ACC112 (cell line): ENCODE results near the gene MAP2K2.

Source experiments
- H2AFZ ChIP-seq: fragments of 200-600 bp; sonication (generic); one replicate; pipeline ENCODE4 v1.6.0; 2017; ENCODE audit warnings: antibody characterized with exemption, low read length; ENCODE audit not compliant: unreplicated experiment
- H3K27ac ChIP-seq: fragments of 200-600 bp; sonication (generic); 2 replicates; pipeline ENCODE4 v1.5.1; 2014; ENCODE audit warnings: low read depth, mild to moderate bottlenecking, antibody characterized with exemption, low read length, moderate library complexity
- H3K27me3 ChIP-seq: fragments of 200-600 bp; sonication (generic); 2 replicates; pipeline ENCODE4 v1.6.1; 2014; ENCODE audit warnings: mild to moderate bottlenecking, antibody characterized with exemption, low read length, moderate library complexity, mixed read lengths; ENCODE audit not compliant: insufficient read depth
- H3K36me3 ChIP-seq: fragments of 200-600 bp; sonication (generic); 2 replicates; pipeline ENCODE4 v1.6.1; 2016; ENCODE audit warnings: mild to moderate bottlenecking, antibody characterized with exemption, low read length, moderate library complexity, mixed read lengths; ENCODE audit not compliant: insufficient read depth
- H3K4me1 ChIP-seq: fragments of 200-600 bp; sonication (generic); one replicate; pipeline ENCODE4 v1.6.1; 2016; ENCODE audit warnings: low read length, mixed read lengths; ENCODE audit not compliant: insufficient read depth, unreplicated experiment, control insufficient read depth
- H3K4me3 ChIP-seq: fragments of 200-600 bp; sonication (generic); 2 replicates; pipeline ENCODE4 v1.5.1; 2014; ENCODE audit warnings: mild to moderate bottlenecking, low read depth, low read length
- H3K79me2 ChIP-seq: fragments of 200-600 bp; sonication (generic); one replicate; pipeline ENCODE4 v1.6.0; 2016; ENCODE audit warnings: low read length; ENCODE audit not compliant: control insufficient read depth, unreplicated experiment, insufficient read depth

The MAP2K2 gene

DNA sequence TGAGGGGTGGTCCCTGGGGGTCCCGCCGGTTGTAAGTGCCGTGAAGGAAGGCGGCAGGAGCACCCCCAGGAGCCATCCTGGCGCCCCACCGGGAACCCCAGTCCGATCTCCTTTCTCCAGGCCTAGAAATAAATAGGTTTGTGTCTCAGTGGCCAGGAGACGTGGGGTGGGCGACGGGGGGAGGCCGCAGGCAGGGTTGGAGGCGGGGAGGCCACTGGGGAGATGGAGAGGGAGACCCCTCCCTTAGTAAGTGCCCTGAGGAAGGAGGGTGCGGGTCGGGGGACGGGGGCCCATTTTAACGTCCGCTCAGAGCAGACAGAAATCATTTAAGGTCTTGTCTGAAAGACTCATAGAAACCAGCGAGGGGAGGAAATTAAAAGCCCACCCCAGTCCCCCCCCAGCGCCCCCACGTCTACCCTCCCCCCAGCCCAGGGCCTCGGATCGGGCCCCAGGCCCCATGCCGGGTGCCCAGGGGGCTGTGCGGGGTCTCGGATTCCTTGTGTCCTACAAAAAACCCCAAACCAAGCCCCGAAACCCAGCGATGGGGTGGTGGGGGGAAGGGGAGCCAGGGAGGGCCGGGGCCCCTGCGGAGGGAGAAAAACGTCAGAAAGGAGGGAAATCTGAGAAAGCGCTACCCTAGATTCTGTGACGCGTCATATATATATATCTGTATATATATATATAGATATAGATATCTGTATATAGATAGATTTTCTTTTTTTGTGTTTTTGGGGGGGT is 76.8 kb downstream of the MAP2K2 start:
- Histone ChIP-seq H3K27me3 (no peaks in the 10 kb centered on the region), H3K27ac (no peak overlapping the region), H2AFZ (no peak overlapping the region), H3K79me2 (peaks cover 69% of the 10 kb centered on the region), H3K4me1 (peaks cover 9% of the 10 kb centered on the region), H3K4me3 (no peak overlapping the region), H3K36me3 (peaks cover 4% of the 10 kb centered on the region; the same call in 1 of the 2 replicates)

DNA sequence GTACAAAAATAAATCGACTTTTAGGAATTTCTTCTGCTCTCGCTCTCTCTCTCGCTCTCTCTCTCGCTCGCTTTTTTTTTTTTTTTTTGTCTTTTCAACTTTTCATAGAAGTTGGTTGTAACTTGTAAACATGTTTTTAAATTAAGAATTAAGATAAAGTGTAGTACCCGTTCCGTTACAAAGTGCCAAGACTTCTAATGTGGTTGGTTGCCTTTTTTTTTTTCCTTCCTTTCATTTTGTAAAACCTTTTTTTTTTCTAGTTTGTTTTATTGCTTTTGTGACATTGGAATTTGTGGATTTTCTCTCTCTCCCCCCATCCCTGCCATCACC is 77.6 kb downstream of the MAP2K2 start:
- H3K79me2 ChIP-seq: peaks cover 61% of the 10 kb centered on the region
- H3K4me1 ChIP-seq: peaks cover 1% of the 10 kb centered on the region
- peaks cover 2% of the 10 kb centered on the region; the same call in 1 of the 2 replicates for H3K36me3 ChIP-seq
- no peak overlapping the region for H3K4me3 ChIP-seq
- H3K27me3 ChIP-seq: no peaks in the 10 kb centered on the region
- no peak overlapping the region for H3K27ac ChIP-seq
- H2AFZ ChIP-seq: no peak overlapping the region

DNA sequence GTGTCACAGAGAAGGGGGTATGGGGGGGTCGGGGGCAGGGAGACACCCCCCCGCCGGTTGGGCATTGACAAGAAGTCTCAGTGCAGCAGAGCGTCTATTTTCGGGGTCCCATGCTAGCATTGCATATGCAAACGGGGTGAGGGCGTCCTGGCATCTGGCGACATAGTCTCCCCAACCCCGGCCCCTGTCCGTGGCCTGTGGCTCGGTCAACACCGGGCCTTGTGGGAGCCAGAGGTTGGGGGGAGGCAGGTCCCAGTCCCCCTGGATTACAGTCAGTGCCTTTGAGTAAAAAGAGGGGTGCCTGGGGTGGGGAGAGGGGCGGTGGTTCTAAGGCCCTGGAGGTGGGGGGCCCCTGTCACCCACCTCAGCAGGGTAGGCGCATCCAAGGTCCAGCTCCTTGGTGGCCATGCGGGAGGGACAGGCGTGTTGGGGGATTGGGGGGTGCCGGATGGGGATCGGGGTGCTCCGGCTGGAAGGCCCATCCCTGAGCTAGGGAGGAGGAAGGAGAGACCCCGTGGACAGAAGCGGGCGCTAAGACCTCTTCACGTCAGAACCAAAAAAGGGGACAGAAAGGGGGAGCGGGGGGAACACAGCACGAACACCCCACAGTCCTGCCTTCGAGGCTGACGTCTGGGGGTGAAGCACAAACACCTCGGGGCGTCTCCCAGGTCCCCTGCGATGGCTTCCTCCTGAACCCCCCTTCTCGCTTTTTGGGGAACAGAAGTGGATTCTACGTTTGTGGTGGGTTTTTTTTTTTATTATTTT is 78.1 kb downstream of the MAP2K2 start:
- Histone ChIP-seq H3K27ac (no peak overlapping the region), H3K4me3 (no peak overlapping the region), H3K4me1 (no peaks in the 10 kb centered on the region), H3K79me2 (peaks cover 57% of the 10 kb centered on the region), H3K36me3 (no peaks in the 10 kb centered on the region), H3K27me3 (no peaks in the 10 kb centered on the region), H2AFZ (no peak overlapping the region)

DNA sequence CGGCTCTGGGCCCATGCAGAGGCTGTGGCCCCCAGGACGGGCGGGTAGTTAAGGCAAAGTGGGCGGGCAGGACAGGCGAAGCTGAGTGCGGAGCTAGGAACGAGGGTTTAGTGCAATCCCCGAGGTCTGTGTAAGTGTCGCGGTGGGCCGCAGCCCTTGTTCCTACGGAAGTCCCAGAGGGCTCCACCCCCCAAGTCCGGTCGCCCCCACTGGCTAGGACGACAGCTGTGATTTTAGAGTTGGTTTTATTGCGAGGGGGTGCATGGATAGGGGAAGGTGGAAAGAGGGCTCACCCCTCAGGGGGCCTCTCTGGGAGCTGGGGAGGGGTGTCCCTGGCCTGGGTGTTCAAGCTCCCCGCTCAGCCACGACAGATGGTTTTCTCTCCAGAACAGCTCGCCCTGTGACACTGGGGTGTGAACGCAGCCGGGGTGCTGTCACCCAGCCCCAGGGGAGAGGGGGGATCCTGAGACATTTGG is 78.9 kb downstream of the MAP2K2 start:
- no peak overlapping the region for H3K27ac ChIP-seq
- no peaks in the 10 kb centered on the region for H3K27me3 ChIP-seq
- H2AFZ ChIP-seq: no peak overlapping the region
- H3K4me3 ChIP-seq: no peak overlapping the region
- no peaks in the 10 kb centered on the region for H3K4me1 ChIP-seq
- H3K79me2 ChIP-seq: peaks cover 49% of the 10 kb centered on the region
- no peaks in the 10 kb centered on the region for H3K36me3 ChIP-seq

DNA sequence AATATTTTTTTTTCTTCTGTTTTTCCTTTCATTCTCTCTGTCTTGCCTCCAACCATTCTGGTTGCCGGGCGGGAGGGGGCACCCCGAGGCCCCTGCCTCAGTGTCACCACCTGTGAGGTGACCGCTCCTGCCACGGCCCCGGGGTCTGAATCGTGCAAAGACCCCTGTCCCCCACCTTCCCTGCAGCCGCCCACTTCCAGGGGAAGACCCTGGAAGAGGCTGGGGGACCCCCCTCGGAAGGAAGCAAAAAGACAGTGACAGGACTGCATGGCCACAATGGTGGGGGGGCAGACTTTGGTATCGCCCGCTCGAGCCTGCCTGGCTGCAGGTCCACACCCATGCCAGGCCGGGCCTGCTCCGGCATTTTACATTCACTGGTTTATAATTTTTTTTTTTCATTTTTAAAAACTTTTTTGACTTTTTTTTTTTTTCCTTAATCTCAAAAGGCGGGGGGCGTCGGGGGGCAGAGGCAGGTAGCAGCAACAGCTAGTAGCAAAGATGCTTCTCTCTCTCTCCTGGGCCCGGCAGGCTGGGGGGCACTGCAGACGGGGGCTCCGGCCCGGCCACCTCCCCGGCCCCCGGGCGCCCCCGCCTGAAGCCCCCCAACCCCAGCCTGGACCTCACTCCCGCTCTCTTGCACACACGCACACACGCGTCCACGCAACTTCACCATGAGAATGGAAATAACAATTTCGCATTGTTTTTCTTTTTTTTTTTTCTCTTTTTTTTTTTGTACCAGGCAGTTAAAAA is 79.8 kb downstream of the MAP2K2 start:
- H2AFZ ChIP-seq: no peak overlapping the region
- no peaks in the 10 kb centered on the region for H3K27me3 ChIP-seq
- no peaks in the 10 kb centered on the region for H3K4me1 ChIP-seq
- peaks cover 40% of the 10 kb centered on the region for H3K79me2 ChIP-seq
- no peaks in the 10 kb centered on the region for H3K36me3 ChIP-seq
- no peak overlapping the region for H3K27ac ChIP-seq
- no peak overlapping the region for H3K4me3 ChIP-seq

DNA sequence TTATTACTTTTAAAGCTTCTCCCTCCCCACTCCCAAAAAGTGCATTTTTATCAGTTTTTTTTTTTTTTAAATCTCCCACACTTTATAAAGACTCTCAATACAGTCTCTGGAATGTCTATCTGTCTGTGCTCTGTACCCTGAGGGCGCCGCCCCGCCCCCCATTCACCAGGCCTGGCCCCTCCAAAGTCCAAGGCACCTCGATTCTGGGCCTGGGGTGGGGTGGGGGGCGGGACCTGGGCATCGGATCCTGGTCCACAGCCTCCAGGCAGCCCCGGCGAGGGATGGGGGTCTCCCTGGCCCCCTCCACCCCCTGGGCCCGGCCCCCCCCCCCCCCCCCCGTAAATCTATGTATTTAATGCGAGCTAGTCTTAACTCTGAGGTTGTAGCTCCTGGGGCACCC is 80.5 kb downstream of the MAP2K2 start:
- peaks cover 35% of the 10 kb centered on the region for H3K79me2 ChIP-seq
- no peaks in the 10 kb centered on the region for H3K4me1 ChIP-seq
- H3K27me3 ChIP-seq: no peaks in the 10 kb centered on the region
- H3K36me3 ChIP-seq: no peaks in the 10 kb centered on the region
- H3K27ac ChIP-seq: no peak overlapping the region
- no peak overlapping the region for H2AFZ ChIP-seq
- H3K4me3 ChIP-seq: no peak overlapping the region

DNA sequence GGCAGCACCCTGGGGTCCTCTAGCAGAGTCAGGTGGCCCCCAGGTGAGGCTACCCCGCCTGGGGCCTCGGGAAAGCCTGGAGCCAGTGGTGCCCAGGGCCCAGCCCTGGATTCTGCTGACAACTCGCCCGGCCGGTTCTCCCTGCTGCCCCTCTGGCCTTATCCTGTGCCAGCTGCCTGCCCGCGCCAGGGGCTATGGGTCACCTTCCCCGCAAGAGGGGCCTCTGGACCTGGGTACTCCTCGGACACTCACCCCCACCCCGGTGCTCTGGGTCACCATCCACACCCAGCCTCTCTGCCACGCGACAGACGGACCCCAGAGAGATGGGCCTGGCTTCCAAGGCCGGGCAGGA is 81.2 kb downstream of the MAP2K2 start:
- H2AFZ ChIP-seq: no peak overlapping the region
- no peaks in the 10 kb centered on the region for H3K27me3 ChIP-seq
- no peaks in the 10 kb centered on the region for H3K36me3 ChIP-seq
- H3K79me2 ChIP-seq: peaks cover 28% of the 10 kb centered on the region
- H3K4me1 ChIP-seq: no peaks in the 10 kb centered on the region
- no peak overlapping the region for H3K4me3 ChIP-seq
- no peak overlapping the region for H3K27ac ChIP-seq

DNA sequence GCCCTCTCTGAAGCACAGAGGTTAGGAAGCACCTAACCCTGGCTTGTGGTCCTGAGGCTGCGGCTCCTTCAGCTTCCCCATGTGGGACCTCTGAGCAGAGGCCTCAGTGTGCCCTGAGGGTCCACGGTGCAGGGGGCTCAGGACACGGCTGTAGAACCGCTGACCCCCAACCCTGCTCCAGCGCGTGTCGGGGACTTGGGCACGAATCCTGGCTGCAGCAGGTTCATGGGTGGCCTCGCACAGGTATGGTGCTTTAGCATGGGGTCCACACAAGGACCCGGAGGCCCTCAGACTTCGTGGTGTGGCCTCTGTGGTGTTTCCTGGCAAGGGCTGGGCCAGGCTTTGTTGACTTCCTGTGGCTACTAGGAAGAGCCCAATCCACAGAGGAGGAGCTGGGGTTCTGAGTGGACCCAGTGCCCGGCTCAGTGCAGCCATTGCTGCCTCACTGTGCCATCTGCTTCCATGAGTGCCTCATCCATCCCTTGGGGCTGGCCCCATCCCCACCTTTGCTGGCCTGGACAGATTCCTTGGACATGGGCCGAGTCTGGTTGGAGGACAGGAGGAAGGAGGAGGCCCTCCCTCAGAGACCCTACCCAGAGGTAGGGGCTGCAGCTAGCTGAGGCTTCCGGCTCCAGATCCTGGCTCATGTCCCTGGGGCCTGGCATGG is 81.7 kb downstream of the MAP2K2 start:
- H3K4me1 ChIP-seq: no peaks in the 10 kb centered on the region
- no peaks in the 10 kb centered on the region for H3K27me3 ChIP-seq
- H3K79me2 ChIP-seq: peaks cover 25% of the 10 kb centered on the region
- H2AFZ ChIP-seq: no peak overlapping the region
- no peaks in the 10 kb centered on the region for H3K36me3 ChIP-seq
- H3K27ac ChIP-seq: no peak overlapping the region
- H3K4me3 ChIP-seq: no peak overlapping the region
